Loucy (cell line): Measurements from ENCODE around the gene GAK.

Experiments used
- CTCF ChIP-seq: fragments of 200-600 bp; sonication (generic); conservative IDR thresholded peaks from 2 replicates; pipeline ENCODE4 v1.5.1; 2014; ENCODE audit warnings: mild to moderate bottlenecking, antibody characterized with exemption, low read length
- EZH2phosphoT487 ChIP-seq: fragments of 200-600 bp; IDR thresholded peaks from 2 replicates; pipeline ENCODE4 v1.6.1; 2018; ENCODE audit warnings: antibody characterized with exemption, mild to moderate bottlenecking, moderate library complexity, borderline replicate concordance

- no peak for TF ChIP-seq CTCF
- no peak for TF ChIP-seq EZH2phosphoT487
Observed at GRCh38 chr4:839675-840443, 92.3 kb downstream of the GAK start.
